GM23338 (cell line): Measurements from ENCODE around the gene FEM1A. TPM values are rescaled to one million over a fixed set of nuclear protein-coding genes. Genes with fewer than 3 reads are reported as not detected.

Experiments
- ATAC-seq: fragments of 200-7000 bp; cut with Tn5 transposase; 3 replicates; pipeline ENCODE4 v1.9.1; 2020
- DNase-seq: peaks from one replicate; pipeline ENCODE4 v3.0.0-alpha.2; 2015; ENCODE audit warnings: low spot score
- H2AFZ ChIP-seq: fragments of 200-600 bp; sonication (generic); 2 replicates; pipeline ENCODE4 v1.8.0; 2016; ENCODE audit warnings: antibody characterized with exemption, mild to moderate bottlenecking, moderate library complexity
- H3F3A ChIP-seq: fragments of 200-600 bp; sonication (generic); replicated peaks from 2 replicates; pipeline ENCODE4 v1.8.0; 2017; ENCODE audit warnings: antibody characterized with exemption, mixed run types, low read depth
- H3K27ac ChIP-seq: fragments of 200-600 bp; sonication (generic); 2 replicates; pipeline ENCODE4 v1.6.1; 2016; ENCODE audit warnings: low read depth
- H3K27me3 ChIP-seq: fragments of 200-600 bp; sonication (generic); 2 replicates; pipeline ENCODE4 v1.8.0; 2016; ENCODE audit warnings: mild to moderate bottlenecking, mixed run types, moderate library complexity; ENCODE audit not compliant: insufficient read depth
- H3K36me3 ChIP-seq: fragments of 200-600 bp; sonication (generic); 2 replicates; pipeline ENCODE4 v1.8.0; 2016; ENCODE audit warnings: mild to moderate bottlenecking; ENCODE audit not compliant: insufficient read depth
- H3K4me1 ChIP-seq: fragments of 200-600 bp; sonication (generic); 2 replicates; pipeline ENCODE4 v1.8.0; 2016; ENCODE audit warnings: mild to moderate bottlenecking, moderate library complexity; ENCODE audit not compliant: insufficient read depth
- H3K4me2 ChIP-seq: fragments of 200-600 bp; sonication (generic); 2 replicates; pipeline ENCODE4 v1.7.1; 2017; ENCODE audit warnings: mixed run types
- H3K4me3 ChIP-seq: fragments of 200-600 bp; sonication (generic); 2 replicates; pipeline ENCODE4 v1.6.1; 2016; ENCODE audit warnings: mixed run types
- H3K79me2 ChIP-seq: fragments of 200-600 bp; sonication (generic); replicated peaks from 2 replicates; pipeline ENCODE4 v1.8.0; 2017; ENCODE audit warnings: mild to moderate bottlenecking; ENCODE audit not compliant: insufficient read depth
- H3K9me2 ChIP-seq: fragments of 200-600 bp; sonication (generic); 2 replicates; pipeline ENCODE4 v1.8.0; 2017; ENCODE audit not compliant: insufficient read depth
- H4K20me1 ChIP-seq: fragments of 200-600 bp; sonication (generic); replicated peaks from 2 replicates; pipeline ENCODE4 v1.8.0; 2017; ENCODE audit warnings: mild to moderate bottlenecking; ENCODE audit not compliant: insufficient read depth
- H3K27ac Mint-ChIP-seq: 2 replicates; pipeline ENCODE4 v1.8.0; 2020; ENCODE audit warnings: inconsistent platforms, mild to moderate bottlenecking, moderate library complexity, mixed read lengths
- H3K27me3 Mint-ChIP-seq: 3 replicates; pipeline ENCODE4 v1.8.0; 2022; ENCODE audit warnings: low read depth, mild to moderate bottlenecking, moderate library complexity, mixed read lengths, inconsistent platforms; ENCODE audit not compliant: insufficient read depth, poor library complexity
- H3K36me3 Mint-ChIP-seq: 3 replicates; pipeline ENCODE4 v1.8.0; 2021; ENCODE audit warnings: low read depth, mild to moderate bottlenecking, inconsistent platforms, moderate library complexity, mixed read lengths
- H3K4me1 Mint-ChIP-seq: 3 replicates; pipeline ENCODE4 v1.8.0; 2020; ENCODE audit warnings: mild to moderate bottlenecking, inconsistent platforms, mixed read lengths
- H3K4me3 Mint-ChIP-seq: 3 replicates; pipeline ENCODE4 v1.8.0; 2021; ENCODE audit warnings: moderate library complexity, mild to moderate bottlenecking, inconsistent platforms, mixed read lengths
- H3K9me3 Mint-ChIP-seq: 3 replicates; pipeline ENCODE4 v1.8.0; 2020; ENCODE audit warnings: moderate library complexity, mild to moderate bottlenecking, inconsistent platforms, mixed read lengths
- CREB1 ChIP-seq: fragments of 250-450 bp; sonication (Bioruptor Pico); IDR thresholded peaks from 2 replicates; pipeline ENCODE4 v1.5.0; 2020; ENCODE audit warnings: low read depth, mild to moderate bottlenecking, moderate library complexity
- EZH2 ChIP-seq: fragments of 200-600 bp; sonication (generic); IDR thresholded peaks from one replicate; pipeline ENCODE4 v1.8.0; 2017; ENCODE audit warnings: antibody characterized with exemption, mild to moderate bottlenecking, low read depth; ENCODE audit not compliant: unreplicated experiment
- EZH2phosphoT487 ChIP-seq: fragments of 200-600 bp; sonication (generic); IDR thresholded peaks from one replicate; pipeline ENCODE4 v1.8.1; 2018; ENCODE audit warnings: antibody characterized with exemption; ENCODE audit not compliant: unreplicated experiment
- JUNB ChIP-seq: IDR thresholded peaks from one replicate; pipeline ENCODE4 v1.6.1; 2016; ENCODE audit warnings: antibody characterized with exemption; ENCODE audit not compliant: unreplicated experiment
- NANOG ChIP-seq: IDR thresholded peaks from 2 replicates; pipeline ENCODE4 v1.6.1; 2016; ENCODE audit warnings: antibody characterized with exemption, borderline replicate concordance
- POLR2AphosphoS5 ChIP-seq: IDR thresholded peaks from 2 replicates; pipeline ENCODE4 v1.6.1; 2016; ENCODE audit warnings: antibody characterized with exemption, low read depth
- REST ChIP-seq: IDR thresholded peaks from one replicate; pipeline ENCODE4 v1.6.1; 2018; ENCODE audit warnings: antibody characterized with exemption; ENCODE audit not compliant: unreplicated experiment
- STAT1 ChIP-seq: IDR thresholded peaks from one replicate; pipeline ENCODE4 v1.6.1; 2016; ENCODE audit warnings: antibody characterized with exemption; ENCODE audit not compliant: unreplicated experiment
- ZNF114 ChIP-seq: fragments of 250-450 bp; sonication (Bioruptor Pico); IDR thresholded peaks from 2 replicates; pipeline ENCODE4 v1.5.0; 2020; ENCODE audit warnings: mild to moderate bottlenecking, moderate library complexity
- polyA plus RNA-seq: library from polyadenylated mRNA; unstranded; fragments of >200 nt; fragmentation: Nextera tagmentation; extraction: Ambion mirVana; gene quantifications from 2 replicates; pipeline ENCODE4 v1.2.1, GENCODE V29; 2016
- total RNA-seq: library from RNA; depleted of rRNA; stranded (reverse); fragments of >200 nt; shearing (Covaris generic); gene quantifications from 2 replicates; pipeline ENCODE4 v1.2.3, GENCODE V29; 2014
- TF ChIP-seq, protein P1 (sequence below): fragments of 250-450 bp; sonication (Bioruptor Pico); IDR thresholded peaks from 2 replicates; pipeline ENCODE4 v1.5.0; 2020; ENCODE audit warnings: mild to moderate bottlenecking, moderate library complexity
- TF ChIP-seq, protein P2 (sequence below), 2 experiments: fragments of 200-600 bp in 1 of 2; sonication (generic) in 1 of 2; conservative IDR thresholded peaks; 2 replicates each; pipeline versions ENCODE4 v1.5.1 to v1.6.1; 2016 to 2017; ENCODE audit warnings: antibody characterized with exemption in 2 of 2, low read depth in 2 of 2, mild to moderate bottlenecking in 2 of 2, moderate library complexity in 1 of 2

The FEM1A gene
- total and polyA plus RNA-seq, 2 experiments from 2014 or later: 0.87 to 16.5 TPM

DNA sequence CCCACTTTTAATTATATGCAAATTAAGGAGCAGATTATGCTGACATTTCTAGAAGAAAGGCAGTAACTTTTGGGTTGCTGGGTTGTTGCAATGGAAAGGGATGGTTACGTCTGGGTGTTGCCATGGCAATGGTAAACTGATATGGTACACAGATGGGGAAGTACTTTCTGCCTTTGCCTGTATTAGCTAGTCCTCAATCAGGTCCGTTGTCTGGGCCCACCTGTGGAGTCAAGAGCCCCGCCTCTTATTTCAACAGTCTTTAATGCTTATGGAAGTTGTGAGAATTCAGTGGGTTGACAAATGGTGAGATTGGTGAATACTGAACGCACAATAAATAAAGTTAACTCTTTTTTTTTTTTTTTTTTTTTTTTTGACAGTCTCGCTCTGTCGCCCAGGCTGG, 37.3 kb upstream of the FEM1A start:
- Histone ChIP-seq H4K20me1 (no peaks in the 10 kb centered on the region), H3K4me2 (no peak overlapping the region), H3K79me2 (no peaks in the 10 kb centered on the region), H3K4me3 (no peak overlapping the region), H3K36me3 (no peaks in the 10 kb centered on the region), H3K27ac (no peak overlapping the region), H3K27me3 (peaks cover 14% of the 10 kb centered on the region), H3K9me2 (no peaks in the 10 kb centered on the region), H3K4me1 (no peaks in the 10 kb centered on the region), H3F3A (no peaks in the 10 kb centered on the region), H2AFZ (no peak overlapping the region)
- no peak for ATAC-seq
- TF ChIP-seq JUNB: no peak
- Mint-ChIP-seq H3K4me1 (no peaks in the 10 kb centered on the region), H3K36me3 (no peaks in the 10 kb centered on the region), H3K27me3 (peaks cover 16% of the 10 kb centered on the region), H3K27ac (no peak overlapping the region), H3K4me3 (no peak overlapping the region), H3K9me3 (no peaks in the 10 kb centered on the region; the same call in 2 of the 3 replicates)
- peak; percentile 30 for DNase-seq

DNA sequence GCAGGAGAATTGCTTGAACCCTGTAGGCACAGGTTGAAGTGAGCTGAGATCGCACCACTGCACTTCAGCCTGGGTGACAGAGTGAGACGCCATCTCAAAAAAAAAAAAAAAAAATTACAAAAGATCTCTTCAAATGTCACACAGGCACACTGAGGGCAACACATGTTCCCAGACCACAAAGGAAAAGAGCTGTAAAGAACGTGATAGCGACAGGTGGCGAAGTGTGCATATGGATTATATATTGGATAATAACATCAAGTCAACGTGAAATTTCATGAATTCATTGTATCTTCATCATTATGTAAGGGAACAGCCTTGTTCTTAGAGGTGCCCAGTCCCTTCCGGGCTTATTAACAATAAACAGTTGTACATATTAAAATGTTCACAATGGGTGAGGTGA, 36.1 kb upstream of the FEM1A start:
- Histone ChIP-seq H4K20me1 (no peaks in the 10 kb centered on the region), H3K27me3 (peaks cover 16% of the 10 kb centered on the region), H3F3A (no peaks in the 10 kb centered on the region), H3K79me2 (no peaks in the 10 kb centered on the region), H3K4me3 (no peak overlapping the region), H3K27ac (no peak overlapping the region), H2AFZ (no peak overlapping the region), H3K4me1 (peaks cover 4% of the 10 kb centered on the region; the same call in 1 of the 2 replicates), H3K36me3 (no peaks in the 10 kb centered on the region), H3K4me2 (no peak overlapping the region), H3K9me2 (no peaks in the 10 kb centered on the region)
- Mint-ChIP-seq H3K9me3 (no peaks in the 10 kb centered on the region; the same call in 2 of the 3 replicates), H3K36me3 (no peaks in the 10 kb centered on the region), H3K4me3 (no peak overlapping the region), H3K4me1 (peaks cover 3% of the 10 kb centered on the region; the same call in 1 of the 3 replicates), H3K27me3 (peaks cover 16% of the 10 kb centered on the region), H3K27ac (no peak overlapping the region)
- ATAC-seq (no peak), DNase-seq (no peak)
- no peak for TF ChIP-seq REST
- TF ChIP-seq CREB1: no peak
- TF ChIP-seq NANOG: no peak
- TF ChIP-seq, protein P1, sequence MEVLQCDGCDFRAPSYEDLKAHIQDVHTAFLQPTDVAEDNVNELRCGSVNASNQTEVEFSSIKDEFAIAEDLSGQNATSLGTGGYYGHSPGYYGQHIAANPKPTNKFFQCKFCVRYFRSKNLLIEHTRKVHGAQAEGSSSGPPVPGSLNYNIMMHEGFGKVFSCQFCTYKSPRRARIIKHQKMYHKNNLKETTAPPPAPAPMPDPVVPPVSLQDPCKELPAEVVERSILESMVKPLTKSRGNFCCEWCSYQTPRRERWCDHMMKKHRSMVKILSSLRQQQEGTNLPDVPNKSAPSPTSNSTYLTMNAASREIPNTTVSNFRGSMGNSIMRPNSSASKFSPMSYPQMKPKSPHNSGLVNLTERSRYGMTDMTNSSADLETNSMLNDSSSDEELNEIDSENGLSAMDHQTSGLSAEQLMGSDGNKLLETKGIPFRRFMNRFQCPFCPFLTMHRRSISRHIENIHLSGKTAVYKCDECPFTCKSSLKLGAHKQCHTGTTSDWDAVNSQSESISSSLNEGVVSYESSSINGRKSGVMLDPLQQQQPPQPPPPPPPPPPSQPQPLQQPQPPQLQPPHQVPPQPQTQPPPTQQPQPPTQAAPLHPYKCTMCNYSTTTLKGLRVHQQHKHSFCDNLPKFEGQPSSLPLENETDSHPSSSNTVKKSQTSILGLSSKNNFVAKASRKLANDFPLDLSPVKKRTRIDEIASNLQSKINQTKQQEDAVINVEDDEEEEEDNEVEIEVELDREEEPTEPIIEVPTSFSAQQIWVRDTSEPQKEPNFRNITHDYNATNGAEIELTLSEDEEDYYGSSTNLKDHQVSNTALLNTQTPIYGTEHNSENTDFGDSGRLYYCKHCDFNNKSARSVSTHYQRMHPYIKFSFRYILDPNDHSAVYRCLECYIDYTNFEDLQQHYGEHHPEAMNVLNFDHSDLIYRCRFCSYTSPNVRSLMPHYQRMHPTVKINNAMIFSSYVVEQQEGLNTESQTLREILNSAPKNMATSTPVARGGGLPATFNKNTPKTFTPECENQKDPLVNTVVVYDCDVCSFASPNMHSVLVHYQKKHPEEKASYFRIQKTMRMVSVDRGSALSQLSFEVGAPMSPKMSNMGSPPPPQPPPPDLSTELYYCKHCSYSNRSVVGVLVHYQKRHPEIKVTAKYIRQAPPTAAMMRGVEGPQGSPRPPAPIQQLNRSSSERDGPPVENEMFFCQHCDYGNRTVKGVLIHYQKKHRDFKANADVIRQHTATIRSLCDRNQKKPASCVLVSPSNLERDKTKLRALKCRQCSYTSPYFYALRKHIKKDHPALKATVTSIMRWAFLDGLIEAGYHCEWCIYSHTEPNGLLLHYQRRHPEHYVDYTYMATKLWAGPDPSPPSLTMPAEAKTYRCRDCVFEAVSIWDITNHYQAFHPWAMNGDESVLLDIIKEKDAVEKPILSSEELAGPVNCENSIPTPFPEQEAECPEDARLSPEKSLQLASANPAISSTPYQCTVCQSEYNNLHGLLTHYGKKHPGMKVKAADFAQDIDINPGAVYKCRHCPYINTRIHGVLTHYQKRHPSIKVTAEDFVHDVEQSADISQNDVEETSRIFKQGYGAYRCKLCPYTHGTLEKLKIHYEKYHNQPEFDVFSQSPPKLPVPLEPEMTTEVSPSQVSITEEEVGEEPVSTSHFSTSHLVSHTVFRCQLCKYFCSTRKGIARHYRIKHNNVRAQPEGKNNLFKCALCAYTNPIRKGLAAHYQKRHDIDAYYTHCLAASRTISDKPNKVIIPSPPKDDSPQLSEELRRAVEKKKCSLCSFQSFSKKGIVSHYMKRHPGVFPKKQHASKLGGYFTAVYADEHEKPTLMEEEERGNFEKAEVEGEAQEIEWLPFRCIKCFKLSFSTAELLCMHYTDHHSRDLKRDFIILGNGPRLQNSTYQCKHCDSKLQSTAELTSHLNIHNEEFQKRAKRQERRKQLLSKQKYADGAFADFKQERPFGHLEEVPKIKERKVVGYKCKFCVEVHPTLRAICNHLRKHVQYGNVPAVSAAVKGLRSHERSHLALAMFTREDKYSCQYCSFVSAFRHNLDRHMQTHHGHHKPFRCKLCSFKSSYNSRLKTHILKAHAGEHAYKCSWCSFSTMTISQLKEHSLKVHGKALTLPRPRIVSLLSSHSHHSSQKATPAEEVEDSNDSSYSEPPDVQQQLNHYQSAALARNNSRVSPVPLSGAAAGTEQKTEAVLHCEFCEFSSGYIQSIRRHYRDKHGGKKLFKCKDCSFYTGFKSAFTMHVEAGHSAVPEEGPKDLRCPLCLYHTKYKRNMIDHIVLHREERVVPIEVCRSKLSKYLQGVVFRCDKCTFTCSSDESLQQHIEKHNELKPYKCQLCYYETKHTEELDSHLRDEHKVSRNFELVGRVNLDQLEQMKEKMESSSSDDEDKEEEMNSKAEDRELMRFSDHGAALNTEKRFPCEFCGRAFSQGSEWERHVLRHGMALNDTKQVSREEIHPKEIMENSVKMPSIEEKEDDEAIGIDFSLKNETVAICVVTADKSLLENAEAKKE: no peak
- no peak for TF ChIP-seq EZH2
- TF ChIP-seq STAT1: no peak
- TF ChIP-seq ZNF114 (CRISPR knock-in tag): no peak
- TF ChIP-seq JUNB: no peak
- no peak for TF ChIP-seq POLR2AphosphoS5
- no peak for TF ChIP-seq EZH2phosphoT487
- TF ChIP-seq, protein P2, sequence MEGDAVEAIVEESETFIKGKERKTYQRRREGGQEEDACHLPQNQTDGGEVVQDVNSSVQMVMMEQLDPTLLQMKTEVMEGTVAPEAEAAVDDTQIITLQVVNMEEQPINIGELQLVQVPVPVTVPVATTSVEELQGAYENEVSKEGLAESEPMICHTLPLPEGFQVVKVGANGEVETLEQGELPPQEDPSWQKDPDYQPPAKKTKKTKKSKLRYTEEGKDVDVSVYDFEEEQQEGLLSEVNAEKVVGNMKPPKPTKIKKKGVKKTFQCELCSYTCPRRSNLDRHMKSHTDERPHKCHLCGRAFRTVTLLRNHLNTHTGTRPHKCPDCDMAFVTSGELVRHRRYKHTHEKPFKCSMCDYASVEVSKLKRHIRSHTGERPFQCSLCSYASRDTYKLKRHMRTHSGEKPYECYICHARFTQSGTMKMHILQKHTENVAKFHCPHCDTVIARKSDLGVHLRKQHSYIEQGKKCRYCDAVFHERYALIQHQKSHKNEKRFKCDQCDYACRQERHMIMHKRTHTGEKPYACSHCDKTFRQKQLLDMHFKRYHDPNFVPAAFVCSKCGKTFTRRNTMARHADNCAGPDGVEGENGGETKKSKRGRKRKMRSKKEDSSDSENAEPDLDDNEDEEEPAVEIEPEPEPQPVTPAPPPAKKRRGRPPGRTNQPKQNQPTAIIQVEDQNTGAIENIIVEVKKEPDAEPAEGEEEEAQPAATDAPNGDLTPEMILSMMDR (conservative IDR thresholded peaks at IDR 0.05; ENCODE audit: low read depth in 2 of 2): no peak
